ENCODE results near the gene GRAPL.
"Not testable (repeated sequence)": the region's sequence is repeated elsewhere in the genome, so short reads cannot be mapped to it uniquely, and the experiment has no call there.

Gene GRAPL

DNA sequence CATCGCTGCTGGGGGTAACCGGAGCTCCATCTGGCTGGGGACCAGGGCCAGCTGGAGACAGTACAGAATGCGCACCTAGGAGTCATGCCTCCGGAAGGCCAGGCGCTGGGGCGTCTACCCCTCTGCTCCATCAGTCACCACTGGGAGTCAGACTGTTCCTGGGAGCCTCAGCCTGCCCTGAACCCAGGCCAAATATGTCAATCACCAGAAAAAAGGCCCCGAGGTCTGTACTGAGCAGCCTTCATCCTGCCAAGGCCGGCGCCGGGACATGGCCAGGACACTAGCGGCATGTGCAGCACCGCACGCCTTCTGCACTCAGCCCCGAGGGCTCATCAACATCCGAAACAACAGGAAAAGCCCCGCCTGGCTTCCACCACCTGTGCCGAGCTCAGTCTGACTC, 8.7 kb downstream of the GRAPL start:
- not testable (repeated sequence) for DNase-seq (ENCODE audit: low read depth in 2 of 2, low spot score in 1 of 2)

DNA sequence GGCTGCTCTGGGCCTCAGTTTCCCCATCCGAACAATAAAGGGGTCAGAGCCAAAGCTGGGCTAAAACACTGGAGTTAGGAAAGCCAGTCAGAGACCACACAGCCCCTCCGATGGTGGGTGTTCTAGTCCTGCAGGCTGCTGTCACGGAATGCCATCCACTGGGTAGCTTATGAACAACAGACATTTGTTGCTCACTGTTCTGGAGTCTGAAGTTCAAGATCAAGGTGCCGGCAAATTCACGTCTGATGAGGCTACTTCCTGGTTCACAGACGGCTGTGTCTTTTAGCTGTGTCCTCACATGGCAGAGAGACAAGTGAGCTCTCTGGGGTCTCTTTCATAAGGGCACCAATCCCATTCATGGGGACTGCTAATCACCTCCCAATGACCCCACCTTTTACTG, 9.2 kb downstream of the GRAPL start:
- not testable (repeated sequence) for DNase-seq (ENCODE audit: low read depth in 2 of 2, low spot score in 1 of 2)

DNA sequence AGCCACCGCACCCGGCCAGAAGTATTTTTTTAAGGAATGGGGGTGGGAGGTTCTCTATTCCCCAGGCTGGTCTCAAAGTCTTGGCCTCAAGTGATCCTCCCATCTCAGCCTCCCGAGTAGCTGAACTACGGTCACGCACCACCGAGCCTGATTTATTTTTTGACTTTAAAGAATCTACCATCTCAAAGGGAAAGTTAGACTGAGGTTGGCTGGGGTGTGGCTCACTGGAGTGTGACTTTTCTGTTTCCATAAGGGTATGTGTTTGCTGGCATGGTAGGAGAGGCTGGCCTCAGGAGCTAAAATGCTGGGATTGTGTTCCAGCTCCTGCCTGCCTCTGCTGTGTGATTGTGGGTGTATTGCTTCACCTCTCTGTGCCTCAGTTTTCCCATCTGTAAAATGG, 10.6 kb downstream of the GRAPL start:
- not testable (repeated sequence) for DNase-seq (ENCODE audit: low read depth in 2 of 2, low spot score in 1 of 2)

GRCh38 chr17:19141366-19142155, 14.2 kb downstream of the GRAPL start:
- DNase-seq (ENCODE audit: low read depth in 2 of 2, low spot score in 1 of 2), result not testable (repeated sequence)

DNA sequence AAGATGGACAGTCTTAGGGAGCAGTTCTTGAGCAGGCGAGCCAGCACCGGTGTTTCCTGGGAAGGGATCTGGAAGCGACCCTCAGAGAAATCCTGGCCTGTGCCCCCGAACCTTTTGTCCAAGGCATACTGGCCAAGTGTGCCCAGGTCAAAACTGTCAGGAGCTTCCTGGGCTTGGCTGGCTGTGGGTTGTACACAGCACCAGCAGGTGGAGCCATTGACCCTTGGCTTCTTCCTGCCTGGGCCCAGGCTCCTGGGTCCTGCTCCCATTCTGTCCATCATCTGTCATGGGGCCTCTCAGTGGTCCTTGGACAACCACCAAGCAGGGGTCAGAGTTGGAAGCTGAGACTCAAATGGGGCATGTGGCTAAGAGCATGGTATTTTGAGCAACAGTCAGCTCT, 15.0 kb downstream of the GRAPL start:
- not testable (repeated sequence) for DNase-seq (ENCODE audit: low read depth in 2 of 2, low spot score in 1 of 2)

GRCh38 chr17:19143097-19143777, 15.8 kb downstream of the GRAPL start:
- not testable (repeated sequence) for DNase-seq (ENCODE audit: low read depth in 2 of 2, low spot score in 1 of 2)

DNA sequence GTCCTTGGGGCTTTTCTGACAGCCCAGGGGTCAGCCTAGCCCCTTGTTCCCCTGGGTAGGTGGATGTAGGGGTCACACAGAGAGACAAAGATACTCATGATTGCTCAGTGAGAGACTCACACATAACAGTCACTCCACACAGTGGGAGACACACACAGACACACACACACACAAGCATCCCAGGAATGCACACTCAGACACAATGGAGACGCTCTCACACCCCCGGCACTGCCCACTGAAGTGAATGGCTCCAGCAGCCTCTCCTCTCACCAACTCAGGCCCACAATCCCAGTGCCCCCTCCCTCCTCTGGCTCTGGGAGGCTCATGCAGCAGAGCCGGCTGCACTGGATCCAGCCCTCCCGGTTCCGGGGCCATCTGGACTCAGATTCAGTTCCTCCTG, 17.0 kb downstream of the GRAPL start:
- not testable (repeated sequence) for DNase-seq (ENCODE audit: low read depth in 2 of 2, low spot score in 1 of 2)

DNA sequence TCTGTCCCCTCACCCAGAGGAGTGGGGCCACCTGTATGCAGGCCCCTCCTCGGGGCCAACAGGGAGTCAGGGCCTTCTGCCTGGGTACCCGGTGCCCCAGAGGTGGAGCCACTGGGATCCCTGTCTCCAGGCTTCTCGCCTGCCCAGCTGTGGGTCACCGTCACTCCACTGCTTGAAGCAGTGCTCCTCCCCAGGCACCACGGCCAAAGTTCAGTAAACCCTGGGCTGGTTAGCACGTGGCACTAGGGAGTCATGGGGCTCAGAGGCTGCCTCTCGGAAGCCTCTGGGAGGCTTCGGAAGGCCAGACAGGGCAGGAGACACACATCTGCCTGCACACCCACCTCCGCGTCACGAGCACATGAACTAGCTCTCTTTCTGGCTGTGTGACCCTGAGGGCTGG, 18.1 kb downstream of the GRAPL start:
- DNase-seq (ENCODE audit: low read depth in 2 of 2, low spot score in 1 of 2), result not testable (repeated sequence)

GRCh38 chr17:19150678-19151615, 23.6 kb downstream of the GRAPL start:
- DNase-seq (ENCODE audit: low read depth in 2 of 2, low spot score in 1 of 2), result not testable (repeated sequence)

DNA sequence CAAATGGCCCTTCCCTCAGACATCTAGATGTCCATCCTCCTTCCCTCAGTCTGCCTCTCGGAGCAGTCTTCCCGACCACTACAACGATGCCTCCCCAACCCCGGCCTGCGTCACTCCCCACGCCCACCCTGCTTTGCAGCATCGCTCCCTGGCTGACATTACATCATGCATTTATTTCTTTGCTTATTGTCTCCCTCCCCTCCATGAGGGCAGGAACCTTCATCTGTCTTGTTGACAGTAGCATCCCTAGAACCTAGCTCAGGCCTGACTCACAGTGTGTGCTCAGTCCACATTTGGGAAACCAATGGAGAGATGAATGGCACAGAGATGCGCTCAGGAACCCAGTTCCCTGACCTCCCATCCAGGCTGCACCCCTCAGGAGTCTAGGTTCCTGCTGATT, 30.2 kb downstream of the GRAPL start:
- DNase-seq (ENCODE audit: low read depth in 2 of 2, low spot score in 1 of 2), result not testable (repeated sequence)

- DNase-seq (ENCODE audit: low read depth in 2 of 2, low spot score in 1 of 2), result not testable (repeated sequence)
These were observed 31.1 kb downstream of the GRAPL start for GRCh38 chr17:19158478-19158877.

DNA sequence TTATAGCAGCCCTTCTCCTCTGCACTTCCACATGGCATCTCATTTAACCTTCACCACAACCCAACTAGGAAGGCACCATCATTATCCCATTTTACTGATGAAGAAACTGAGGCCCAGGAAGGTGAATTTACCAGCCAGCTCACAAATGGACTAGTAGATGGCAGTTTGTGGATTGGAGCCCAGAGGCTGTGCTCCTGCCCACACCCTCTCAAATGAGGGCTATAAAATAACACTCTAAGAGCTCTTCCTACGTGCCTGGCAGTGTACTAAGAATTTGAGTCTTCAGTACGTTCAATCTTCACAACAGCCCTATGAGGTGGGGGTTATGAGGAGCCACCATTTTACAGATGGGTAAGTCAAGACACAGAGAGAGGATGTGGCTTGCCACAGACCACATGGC, 31.5 kb downstream of the GRAPL start:
- not testable (repeated sequence) for DNase-seq (ENCODE audit: low read depth in 2 of 2, low spot score in 1 of 2)

DNA sequence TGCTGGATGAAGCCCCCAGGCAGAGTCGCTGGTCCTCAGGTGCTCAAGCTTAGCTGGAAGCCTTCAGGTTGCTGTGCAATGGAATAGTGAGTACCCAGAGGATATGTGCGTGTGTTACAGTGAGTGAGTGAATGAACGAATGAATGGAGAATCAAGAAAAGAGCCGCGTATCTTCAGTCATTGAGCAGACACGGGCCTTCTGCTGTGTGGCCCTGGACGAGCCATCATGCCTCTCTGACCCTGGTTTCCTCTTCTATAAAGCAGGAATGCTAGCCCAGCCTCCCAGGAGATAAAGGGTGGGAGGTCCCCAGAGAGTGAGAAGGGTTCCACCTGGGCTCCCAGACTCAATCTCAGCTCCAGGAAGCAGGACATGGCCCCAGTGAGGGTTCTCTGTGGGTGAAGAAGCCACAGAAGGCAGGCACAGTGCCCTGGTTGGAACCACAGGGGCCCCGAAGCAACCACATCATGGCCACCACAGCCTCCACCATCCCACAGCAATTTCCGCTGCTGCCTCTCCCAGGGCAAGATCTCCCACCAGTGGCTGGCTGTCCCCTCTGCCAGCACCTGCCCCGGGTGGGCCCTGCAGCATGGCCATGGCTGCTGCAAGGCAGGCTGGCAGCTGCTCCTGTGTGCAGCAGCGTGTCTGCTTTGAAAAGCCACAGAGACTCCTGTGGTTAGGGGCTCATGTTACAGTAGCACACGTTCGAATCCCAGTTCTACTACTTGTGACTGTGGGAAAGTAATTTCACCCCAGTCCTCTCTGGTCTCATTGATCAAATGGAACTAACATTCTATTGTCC, 34.1 kb downstream of the GRAPL start:
- DNase-seq (ENCODE audit: low read depth in 2 of 2, low spot score in 1 of 2), result not testable (repeated sequence)

- not testable (repeated sequence) for DNase-seq (ENCODE audit: low read depth in 2 of 2, low spot score in 1 of 2)
These were observed 35.2 kb downstream of the GRAPL start for GRCh38 chr17:19162384-19163216.

- not testable (repeated sequence) for DNase-seq (ENCODE audit: low read depth in 2 of 2, low spot score in 1 of 2)
These were observed 47.0 kb downstream of the GRAPL start for GRCh38 chr17:19174422-19174821.

GRCh38 chr17:19175410-19175809, 48.0 kb downstream of the GRAPL start:
- not testable (repeated sequence) for DNase-seq (ENCODE audit: low read depth in 2 of 2, low spot score in 1 of 2)

GRCh38 chr17:19181040-19181875, 53.9 kb downstream of the GRAPL start:
- not testable (repeated sequence) for DNase-seq (ENCODE audit: low read depth in 2 of 2, low spot score in 1 of 2)

All from stimulated activated CD8-positive, alpha-beta memory T cell treated with anti-CD3 and anti-CD28 coated beads, Interleukin-4, amount 100 ng/mL, for 4 hours (primary cell).